Ammon's horn (tissue), 1 donor: ENCODE data around the gene CSF1.

Source experiments
- DNase-seq: peaks from one replicate; pipeline ENCODE4 v3.0.0-alpha.2; 2016; ENCODE audit warnings: low spot score

The CSF1 gene

DNA sequence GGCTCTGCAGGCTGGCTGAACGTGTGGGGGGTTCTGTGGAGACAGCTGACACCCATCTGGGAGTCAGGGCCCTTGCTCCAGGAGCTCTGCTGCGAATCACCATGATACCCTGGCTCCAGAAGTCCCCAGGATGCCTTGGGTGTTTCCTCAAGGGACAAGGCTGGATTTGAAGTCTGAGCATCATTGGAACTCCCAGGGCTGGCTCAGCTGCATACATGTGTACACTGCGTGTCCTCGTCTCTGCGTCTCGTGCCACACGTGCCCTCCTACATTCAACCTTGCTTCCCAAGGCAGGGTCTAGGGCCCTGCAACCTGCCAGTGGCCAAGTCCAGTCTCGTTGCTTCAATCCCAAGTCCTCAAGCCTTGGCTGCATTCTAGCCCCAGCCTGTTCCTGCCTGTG lies 11.7 kb downstream of the CSF1 start:
- no peak for DNase-seq

DNA sequence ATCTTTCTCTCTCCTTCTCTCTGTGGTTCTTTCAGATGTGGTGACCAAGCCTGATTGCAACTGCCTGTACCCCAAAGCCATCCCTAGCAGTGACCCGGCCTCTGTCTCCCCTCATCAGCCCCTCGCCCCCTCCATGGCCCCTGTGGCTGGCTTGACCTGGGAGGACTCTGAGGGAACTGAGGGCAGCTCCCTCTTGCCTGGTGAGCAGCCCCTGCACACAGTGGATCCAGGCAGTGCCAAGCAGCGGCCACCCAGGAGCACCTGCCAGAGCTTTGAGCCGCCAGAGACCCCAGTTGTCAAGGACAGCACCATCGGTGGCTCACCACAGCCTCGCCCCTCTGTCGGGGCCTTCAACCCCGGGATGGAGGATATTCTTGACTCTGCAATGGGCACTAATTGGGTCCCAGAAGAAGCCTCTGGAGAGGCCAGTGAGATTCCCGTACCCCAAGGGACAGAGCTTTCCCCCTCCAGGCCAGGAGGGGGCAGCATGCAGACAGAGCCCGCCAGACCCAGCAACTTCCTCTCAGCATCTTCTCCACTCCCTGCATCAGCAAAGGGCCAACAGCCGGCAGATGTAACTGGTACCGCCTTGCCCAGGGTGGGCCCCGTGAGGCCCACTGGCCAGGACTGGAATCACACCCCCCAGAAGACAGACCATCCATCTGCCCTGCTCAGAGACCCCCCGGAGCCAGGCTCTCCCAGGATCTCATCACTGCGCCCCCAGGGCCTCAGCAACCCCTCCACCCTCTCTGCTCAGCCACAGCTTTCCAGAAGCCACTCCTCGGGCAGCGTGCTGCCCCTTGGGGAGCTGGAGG lies 12.7 kb downstream of the CSF1 start:
- DNase-seq, result no peak

DNA sequence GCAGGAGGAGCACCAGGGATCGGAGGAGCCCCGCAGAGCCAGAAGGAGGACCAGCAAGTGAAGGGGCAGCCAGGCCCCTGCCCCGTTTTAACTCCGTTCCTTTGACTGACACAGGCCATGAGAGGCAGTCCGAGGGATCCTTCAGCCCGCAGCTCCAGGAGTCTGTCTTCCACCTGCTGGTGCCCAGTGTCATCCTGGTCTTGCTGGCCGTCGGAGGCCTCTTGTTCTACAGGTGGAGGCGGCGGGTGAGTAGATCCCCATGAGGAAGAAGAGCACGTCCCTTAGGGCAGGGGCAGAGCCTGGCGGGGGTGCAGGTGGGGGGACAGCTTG lies 13.3 kb downstream of the CSF1 start:
- no peak for DNase-seq

DNA sequence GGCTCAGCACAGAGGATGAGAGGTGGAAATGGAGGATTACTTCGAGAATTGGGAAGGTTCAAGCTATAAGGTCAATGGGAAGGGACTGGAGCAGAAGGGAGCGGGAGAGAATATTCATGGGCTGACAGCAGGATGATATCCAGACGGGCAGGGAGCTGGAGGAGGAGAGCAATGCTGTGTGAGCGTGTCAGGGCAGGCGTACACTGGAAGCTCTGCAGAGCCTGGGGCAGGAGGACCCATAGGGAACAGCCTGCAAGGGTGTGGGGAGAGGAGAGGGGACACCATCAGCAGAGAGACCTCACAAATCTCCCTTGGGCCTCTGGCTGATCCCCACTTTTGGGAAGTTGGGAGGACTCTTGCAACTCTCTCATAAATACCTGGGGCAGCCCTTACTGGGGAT lies 13.7 kb downstream of the CSF1 start:
- no peak for DNase-seq

DNA sequence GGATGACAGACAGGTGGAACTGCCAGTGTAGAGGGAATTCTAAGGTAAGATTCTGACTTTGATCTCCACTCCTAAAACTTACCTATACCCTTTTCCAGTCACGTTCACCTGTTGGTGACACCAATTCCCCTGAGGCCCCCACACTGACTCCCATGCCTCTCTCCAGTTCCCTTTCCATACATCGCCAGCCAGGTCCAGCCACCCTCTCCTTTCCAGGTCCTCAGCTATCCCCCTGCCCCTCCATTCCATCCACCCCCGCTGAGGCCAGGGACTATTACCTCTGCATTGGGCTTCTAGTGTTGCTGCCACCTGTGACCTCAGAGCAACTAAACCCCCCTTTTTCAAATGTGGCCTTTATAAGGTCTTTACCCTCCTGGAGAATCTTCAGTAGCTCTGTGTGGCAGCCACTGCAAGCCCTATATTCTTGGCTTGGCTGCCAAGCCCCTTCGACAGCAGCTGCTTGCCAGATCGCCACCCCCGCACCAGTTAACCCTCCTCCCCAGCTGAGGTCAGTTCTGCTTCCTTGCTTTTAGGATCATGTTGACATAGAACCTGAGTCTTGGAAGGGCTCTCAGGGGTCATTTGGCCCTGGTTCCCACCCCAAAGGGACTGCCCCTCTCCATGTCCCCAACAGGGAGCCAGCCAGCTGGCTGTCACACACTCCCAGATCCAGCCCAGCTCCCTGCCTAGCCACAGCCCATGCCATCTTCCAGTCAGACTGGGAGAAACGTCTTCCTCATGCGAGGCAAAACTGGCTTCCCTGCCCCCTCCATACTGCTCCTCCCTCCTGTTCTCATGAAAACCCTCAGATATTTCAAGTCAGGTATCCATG lies 14.7 kb downstream of the CSF1 start:
- no peak for DNase-seq

DNA sequence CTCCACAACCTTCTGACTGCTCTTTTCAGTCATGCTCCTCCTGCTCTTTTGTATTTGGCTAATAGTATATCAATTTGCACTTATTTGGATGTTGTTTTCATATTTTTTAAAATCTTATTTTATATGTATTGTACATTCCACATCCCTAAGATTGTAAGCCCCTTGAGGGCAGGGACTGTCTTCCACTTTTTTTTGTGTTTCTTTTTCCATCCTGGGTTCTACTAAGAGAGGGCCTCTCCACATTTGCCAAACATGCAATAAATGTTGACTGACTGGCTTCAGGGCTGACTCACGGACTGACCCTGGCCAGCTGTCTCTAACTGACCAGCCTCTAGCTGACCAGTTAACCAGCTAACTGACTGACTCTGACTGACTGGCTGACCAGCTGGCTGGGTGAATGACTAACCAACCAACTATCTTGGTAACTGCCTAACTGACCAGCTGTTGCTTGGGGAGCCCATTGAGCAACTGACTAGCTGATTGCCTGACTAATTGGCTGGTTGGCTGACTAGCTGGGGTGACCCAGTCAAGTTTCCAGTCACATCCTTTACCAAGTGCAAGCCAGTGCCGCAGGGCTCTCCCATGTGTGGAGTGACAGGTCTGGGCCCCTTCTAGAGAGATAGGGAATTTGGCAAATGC lies 16.1 kb downstream of the CSF1 start:
- DNase-seq, result no peak

DNA sequence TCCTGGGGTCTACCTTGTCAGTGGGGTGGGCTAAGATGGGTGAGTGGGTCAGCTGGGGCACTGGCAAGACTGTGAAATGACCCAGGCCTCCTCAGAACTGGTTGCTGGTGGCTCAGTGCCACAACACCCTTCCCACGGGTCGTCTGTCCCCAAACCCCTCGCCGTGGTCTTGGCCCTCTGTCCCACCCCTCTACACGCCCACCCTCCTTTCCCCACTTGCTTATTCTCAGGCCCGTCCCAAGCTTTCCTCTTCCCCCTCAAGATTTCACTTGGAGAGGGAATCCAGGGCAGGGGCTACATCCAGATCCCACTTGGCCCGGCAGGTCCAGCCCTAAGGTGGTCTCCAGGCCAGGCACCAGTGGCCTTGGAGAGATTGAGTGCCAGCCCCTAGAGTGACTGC lies 16.7 kb downstream of the CSF1 start:
- DNase-seq, result no peak

DNA sequence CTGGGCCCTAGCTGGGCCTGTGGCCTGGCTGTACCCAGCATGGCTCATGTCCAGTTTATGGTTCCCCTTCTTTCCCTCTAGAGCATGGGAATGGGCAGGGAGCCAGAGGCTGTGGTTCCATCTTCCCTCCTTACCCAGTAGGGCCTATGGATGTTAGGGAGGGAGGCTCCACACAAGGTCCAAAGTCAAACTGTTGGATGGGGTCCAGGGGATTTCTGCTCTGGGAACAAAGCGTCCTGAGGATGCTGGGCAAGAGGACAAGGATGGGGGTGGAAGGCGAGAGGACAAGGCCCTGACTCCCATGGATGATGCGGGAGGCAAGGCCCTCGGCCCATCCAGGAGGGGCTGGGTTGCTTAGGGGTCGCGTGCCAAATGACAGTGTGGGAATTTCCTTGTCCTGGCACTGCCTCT lies 17.3 kb downstream of the CSF1 start:
- DNase-seq, result peak; percentile 82

DNA sequence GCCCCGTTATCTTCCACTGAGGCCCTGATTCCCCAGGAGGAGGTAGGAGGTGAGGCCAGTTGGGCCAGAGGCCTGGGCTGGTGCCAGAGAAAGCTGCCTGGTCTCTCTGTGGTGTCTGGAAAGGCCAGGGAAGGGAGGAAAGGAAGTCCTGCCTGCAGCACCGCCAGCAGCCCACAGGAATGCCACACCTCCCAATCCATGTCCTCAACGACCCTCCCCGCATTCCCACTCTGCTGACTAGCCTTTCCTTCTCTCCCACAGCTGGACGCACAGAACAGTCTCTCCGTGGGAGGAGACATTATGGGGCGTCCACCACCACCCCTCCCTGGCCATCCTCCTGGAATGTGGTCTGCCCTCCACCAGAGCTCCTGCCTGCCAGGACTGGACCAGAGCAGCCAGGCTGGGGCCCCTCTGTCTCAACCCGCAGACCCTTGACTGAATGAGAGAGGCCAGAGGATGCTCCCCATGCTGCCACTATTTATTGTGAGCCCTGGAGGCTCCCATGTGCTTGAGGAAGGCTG lies 18.0 kb downstream of the CSF1 start:
- no peak for DNase-seq

DNA sequence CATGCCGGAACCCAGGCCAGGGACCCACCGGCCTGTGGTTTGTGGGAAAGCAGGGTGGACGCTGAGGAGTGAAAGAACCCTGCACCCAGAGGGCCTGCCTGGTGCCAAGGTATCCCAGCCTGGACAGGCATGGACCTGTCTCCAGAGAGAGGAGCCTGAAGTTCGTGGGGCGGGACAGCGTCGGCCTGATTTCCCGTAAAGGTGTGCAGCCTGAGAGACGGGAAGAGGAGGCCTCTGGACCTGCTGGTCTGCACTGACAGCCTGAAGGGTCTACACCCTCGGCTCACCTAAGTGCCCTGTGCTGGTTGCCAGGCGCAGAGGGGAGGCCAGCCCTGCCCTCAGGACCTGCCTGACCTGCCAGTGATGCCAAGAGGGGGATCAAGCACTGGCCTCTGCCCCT lies 18.5 kb downstream of the CSF1 start:
- DNase-seq, result no peak

DNA sequence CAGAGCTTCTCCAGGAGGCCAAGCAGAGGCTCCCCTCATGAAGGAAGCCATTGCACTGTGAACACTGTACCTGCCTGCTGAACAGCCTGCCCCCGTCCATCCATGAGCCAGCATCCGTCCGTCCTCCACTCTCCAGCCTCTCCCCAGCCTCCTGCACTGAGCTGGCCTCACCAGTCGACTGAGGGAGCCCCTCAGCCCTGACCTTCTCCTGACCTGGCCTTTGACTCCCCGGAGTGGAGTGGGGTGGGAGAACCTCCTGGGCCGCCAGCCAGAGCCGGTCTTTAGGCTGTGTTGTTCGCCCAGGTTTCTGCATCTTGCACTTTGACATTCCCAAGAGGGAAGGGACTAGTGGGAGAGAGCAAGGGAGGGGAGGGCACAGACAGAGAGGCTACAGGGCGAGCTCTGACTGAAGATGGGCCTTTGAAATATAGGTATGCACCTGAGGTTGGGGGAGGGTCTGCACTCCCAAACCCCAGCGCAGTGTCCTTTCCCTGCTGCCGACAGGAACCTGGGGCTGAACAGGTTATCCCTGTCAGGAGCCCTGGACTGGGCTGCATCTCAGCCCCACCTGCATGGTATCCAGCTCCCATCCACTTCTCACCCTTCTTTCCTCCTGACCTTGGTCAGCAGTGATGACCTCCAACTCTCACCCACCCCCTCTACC lies 19.1 kb downstream of the CSF1 start:
- DNase-seq, result no peak

DNA sequence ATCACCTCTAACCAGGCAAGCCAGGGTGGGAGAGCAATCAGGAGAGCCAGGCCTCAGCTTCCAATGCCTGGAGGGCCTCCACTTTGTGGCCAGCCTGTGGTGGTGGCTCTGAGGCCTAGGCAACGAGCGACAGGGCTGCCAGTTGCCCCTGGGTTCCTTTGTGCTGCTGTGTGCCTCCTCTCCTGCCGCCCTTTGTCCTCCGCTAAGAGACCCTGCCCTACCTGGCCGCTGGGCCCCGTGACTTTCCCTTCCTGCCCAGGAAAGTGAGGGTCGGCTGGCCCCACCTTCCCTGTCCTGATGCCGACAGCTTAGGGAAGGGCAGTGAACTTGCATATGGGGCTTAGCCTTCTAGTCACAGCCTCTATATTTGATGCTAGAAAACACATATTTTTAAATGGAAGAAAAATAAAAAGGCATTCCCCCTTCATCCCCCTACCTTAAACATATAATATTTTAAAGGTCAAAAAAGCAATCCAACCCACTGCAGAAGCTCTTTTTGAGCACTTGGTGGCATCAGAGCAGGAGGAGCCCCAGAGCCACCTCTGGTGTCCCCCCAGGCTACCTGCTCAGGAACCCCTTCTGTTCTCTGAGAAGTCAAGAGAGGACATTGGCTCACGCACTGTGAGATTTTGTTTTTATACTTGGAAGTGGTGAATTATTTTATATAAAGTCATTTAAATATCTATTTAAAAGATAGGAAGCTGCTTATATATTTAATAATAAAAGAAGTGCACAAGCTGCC lies 19.8 kb downstream of the CSF1 start:
- DNase-seq, result no peak

DNA sequence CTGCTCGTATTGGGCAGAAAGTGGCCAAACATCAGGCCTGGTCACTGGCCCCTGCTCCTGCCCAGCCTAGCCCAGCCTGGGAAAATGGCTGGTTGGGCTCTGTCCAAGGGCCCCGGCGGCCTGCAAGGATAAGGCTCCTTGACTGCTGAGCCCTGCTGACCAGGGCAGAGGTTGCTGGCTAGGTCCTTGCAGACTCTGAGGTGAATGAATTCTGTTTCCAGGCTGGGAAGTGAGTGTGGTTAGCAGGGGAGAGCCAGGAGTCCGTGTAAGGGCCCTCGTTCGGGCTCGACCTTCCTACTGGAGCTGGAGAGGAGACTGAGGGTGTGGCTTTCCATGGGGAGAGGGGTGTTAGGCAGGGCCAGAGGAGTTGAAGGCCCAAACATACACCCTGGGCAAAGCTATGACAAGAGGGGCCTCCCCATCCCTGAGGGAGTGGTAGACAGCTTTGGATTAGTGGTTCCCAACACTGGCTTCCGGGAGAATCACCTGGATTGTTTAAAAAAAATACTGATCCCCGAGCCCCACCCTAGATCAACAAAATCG lies 20.6 kb downstream of the CSF1 start:
- DNase-seq, result peak; percentile 67

DNA sequence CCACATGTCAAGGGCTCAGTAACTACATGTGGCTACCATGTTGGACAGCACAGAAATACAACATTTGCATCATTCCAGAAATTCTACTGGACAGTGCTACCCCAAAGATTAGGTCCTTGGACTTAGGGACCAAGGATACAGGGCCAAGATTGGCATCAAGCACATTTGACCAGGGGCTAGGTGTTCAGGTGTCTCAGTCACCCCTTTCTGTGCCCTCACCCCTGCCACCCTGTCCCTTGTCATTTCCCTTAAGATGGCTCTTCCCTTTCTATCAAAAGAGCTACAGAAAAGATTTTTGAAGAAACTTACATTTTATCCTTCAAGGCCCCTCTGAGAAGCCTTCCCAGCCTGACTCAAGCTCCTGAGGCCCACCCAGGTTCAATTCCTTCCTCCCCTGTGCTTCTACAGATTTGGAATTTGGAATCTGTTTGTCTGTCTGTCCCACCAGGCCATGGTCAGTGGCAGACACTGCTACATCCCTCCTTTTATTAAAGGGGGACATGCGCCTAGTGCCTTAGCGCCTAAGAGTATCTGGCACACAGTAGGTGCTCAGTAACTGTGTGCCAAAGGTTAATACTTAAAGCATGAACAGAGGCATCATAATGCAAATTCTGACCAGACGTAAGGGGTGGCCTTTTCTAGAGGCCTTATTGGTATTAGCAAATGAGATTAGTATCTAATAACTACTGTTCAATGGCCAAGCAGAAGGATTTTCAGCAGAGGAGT lies 21.4 kb downstream of the CSF1 start:
- no peak for DNase-seq

DNA sequence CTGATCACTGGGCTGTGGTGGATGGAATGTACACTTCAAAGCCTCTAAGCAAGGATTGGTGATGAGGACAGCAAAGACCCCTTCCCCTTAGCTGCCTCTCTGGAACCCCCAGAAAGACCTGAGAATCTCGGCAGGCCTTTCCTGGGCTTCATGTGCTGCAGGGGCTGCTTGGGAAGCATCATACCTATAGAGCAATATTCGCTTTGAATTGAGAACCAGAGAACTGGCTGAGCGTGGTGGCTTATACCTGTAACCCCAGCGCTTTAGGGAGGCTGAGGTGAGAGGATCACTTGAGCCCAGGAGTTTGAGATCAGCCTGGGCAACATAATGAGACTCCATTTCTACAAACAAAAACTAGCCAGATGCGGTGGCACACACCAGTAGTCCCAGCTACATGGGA lies 22.0 kb downstream of the CSF1 start:
- no peak for DNase-seq

DNA sequence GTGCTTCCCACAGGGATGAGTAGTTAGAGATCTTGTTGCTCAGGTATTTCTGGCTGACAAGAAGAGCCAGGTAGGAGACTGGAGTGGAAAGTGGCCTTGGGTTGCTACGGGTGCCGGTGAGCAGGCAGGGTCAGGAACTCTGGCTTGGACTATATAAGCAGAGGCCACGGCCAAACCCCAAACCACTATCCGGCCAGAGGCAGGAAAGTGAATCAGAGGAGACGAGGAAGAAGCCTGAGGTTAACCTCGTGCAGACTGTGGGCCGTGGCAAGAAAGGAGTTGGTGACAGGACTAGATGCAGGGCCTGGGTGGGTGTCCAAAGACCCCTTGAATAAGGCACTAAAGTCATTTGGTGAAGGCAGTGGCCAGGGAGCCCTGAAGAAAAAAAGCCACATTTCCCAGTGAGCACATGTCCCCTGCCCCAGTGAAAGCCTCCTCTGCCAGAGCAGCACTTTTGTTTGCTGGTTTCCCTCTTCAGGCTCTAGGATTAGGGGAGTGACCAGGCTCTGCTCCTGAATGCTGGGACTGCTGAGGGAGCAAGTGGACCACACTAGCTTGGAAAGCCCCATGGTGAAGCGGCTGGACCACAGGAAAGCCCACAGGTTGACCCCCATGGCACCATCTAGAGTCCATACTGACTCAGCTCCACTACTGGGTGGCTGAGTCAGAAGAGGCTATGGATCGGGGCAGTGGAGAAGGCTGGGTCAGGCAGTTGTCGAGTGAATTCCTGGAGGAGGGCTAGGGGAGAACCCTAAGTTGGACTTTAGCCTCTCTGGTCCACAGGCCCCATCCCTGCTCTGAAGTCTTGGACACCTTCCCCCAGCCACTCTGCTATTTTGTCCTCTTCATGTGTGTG lies 23.4 kb downstream of the CSF1 start:
- DNase-seq, result no peak

DNA sequence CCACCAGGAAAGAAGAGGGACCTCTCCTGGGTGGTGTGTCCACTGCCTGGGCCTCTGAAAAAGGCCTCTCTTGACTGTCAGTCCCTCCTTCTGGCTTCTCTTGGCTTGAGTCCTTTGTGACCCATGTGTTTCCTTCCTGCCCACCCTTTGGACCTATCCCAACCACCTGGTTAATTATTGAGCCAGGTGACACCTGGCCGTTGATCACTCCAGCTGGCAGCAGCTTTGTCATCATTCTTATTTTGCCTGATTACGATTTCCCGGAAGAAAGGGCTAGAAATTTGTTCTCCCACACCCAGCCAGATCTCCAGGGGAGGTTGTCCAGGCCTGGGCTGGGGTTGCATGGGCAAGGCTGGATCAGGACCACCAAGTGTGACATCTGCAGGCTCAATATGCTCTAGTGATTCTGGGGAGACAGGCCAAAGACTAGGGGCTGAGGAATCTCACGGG lies 24.8 kb downstream of the CSF1 start:
- no peak for DNase-seq

DNA sequence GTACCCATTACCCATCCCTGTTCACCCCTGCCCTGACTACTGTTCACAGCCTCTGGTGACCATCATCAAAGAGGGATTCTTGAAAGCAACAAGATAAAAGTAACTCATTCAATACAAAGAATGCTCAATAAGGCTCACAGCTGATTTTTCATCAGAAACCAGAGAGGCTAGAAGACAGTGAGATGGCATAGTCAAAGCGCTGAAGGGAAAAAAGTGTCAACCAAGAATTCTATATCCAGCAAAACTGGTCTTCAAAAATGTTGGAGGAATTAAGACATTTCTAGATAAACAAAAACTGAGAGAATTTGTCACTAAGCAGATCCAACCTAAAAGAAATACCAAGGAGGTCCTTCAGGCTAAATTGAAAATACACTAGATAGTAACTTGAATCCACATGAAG lies 27.1 kb downstream of the CSF1 start:
- no peak for DNase-seq

DNA sequence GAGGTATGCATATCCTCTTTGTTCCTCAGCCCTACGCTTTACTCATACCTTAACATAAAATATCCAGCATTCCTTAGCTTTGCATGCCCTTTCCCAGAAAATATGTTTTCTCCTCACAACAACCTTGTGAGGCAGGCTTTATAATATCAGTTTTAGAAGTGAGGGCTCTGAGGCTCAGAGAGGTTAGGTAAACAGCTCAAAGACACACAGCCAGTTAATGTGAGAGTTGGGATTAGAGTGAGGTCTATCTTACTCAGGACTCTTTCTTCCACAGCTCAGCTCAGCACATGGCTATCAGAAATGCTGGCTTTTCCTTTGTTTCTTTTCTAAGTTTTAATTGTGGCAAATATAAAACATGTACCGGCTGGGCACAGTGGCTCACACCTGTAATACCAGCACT lies 27.9 kb downstream of the CSF1 start:
- DNase-seq, result no peak

DNA sequence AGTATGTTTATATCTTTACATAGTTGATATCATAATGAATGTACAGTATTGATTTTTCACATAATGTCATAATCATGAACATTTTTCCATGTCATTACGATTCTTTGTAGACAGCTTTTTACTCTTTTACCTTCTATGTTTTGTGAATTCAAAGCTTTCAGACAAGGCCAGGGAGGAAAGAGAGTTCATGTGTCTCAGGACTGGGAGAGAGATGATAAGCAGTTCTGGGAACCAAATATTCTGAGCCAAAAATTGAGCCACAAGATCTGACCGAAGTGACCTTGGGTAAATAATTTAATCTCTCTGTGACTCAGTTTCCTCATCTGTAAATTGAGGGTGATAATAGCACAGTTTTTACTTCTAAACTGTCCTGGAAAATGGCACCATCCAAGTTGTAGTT lies 31.8 kb downstream of the CSF1 start:
- no peak for DNase-seq
